HL-60 (cell line): ENCODE results near the gene TMCO4.

ENCODE experiments used
- DNase-seq, 2 experiments: peaks; one replicate each; pipeline ENCODE4 v3.0.0-alpha.2; 2010 to 2020; ENCODE audit warnings: low read depth in 1 of 2, low spot score in 1 of 2
- H3K27ac ChIP-seq: fragments of 250-450 bp; sonication (Bioruptor Pico); replicated peaks from 2 replicates; pipeline ENCODE4 v1.5.1; 2020; ENCODE audit warnings: mild to moderate bottlenecking, moderate library complexity
- H3K27me3 ChIP-seq: fragments of 250-450 bp; sonication (Bioruptor Pico); 2 replicates; pipeline ENCODE4 v1.5.1; 2021; ENCODE audit warnings: mild to moderate bottlenecking, moderate library complexity; ENCODE audit not compliant: insufficient read depth, poor library complexity, severe bottlenecking
- H3K4me3 ChIP-seq: replicated peaks from 2 replicates; pipeline ENCODE4 v1.5.1; 2011; ENCODE audit warnings: mild to moderate bottlenecking, control low read depth, low read length; ENCODE audit not compliant: insufficient read depth
- CTCF ChIP-seq: IDR thresholded peaks from one replicate; pipeline ENCODE4 v1.5.1; 2011; ENCODE audit warnings: low read length, control low read depth, inconsistent platforms; ENCODE audit not compliant: insufficient read depth
- GABPA ChIP-seq: IDR thresholded peaks from 2 replicates; pipeline ENCODE4 v1.6.1; 2012; ENCODE audit warnings: low read depth
- POLR2AphosphoS5 ChIP-seq: IDR thresholded peaks from 2 replicates; pipeline ENCODE4 v1.6.1; 2012; ENCODE audit warnings: low read depth
- REST ChIP-seq: IDR thresholded peaks from 2 replicates; pipeline ENCODE4 v1.6.1; 2012; ENCODE audit warnings: low read depth; ENCODE audit not compliant: insufficient replicate concordance
- SPI1 ChIP-seq: IDR thresholded peaks from 2 replicates; pipeline ENCODE4 v1.6.1; 2012; ENCODE audit warnings: low read depth, mild to moderate bottlenecking, borderline replicate concordance

Gene TMCO4

GRCh38 chr1:19696820-19697219 lies 102.9 kb downstream of the TMCO4 start:
- Histone ChIP-seq H3K27ac (no peak overlapping the region), H3K27me3 (no peaks in the 10 kb centered on the region), H3K4me3 (no peak overlapping the region)
- TF ChIP-seq GABPA (no peak), SPI1 (no peak), CTCF (no peak), REST (no peak), POLR2AphosphoS5 (no peak)
- DNase-seq, result no peak

GRCh38 chr1:19695772-19696171 lies 103.9 kb downstream of the TMCO4 start:
- no peak for DNase-seq
- H3K27ac ChIP-seq, result no peak overlapping the region
- H3K27me3 ChIP-seq, result no peaks in the 10 kb centered on the region
- no peak overlapping the region for H3K4me3 ChIP-seq
- no peak for TF ChIP-seq SPI1
- TF ChIP-seq GABPA, result no peak
- no peak for TF ChIP-seq CTCF
- no peak for TF ChIP-seq REST
- TF ChIP-seq POLR2AphosphoS5, result no peak

- Histone ChIP-seq H3K27me3 (no peaks in the 10 kb centered on the region), H3K4me3 (no peak overlapping the region), H3K27ac (no peak overlapping the region)
- no peak for DNase-seq
- TF ChIP-seq REST, result no peak
- no peak for TF ChIP-seq POLR2AphosphoS5
- no peak for TF ChIP-seq GABPA
- no peak for TF ChIP-seq SPI1
- TF ChIP-seq CTCF, result no peak
Measured at GRCh38 chr1:19694298-19694697, 105.4 kb downstream of the TMCO4 start.
